ENCODE measurements around the gene PHLDA2.

PHLDA2 gene

GRCh38 chr11:2880646-2881045 lies 48.6 kb downstream of the PHLDA2 start:
- Mint-ChIP-seq H3K9me3 (no peaks in the 10 kb centered on the region), H3K27me3 (peaks cover 25% of the 10 kb centered on the region), H3K4me1 (peaks cover 6% of the 10 kb centered on the region), H3K27ac (peak overlapping the region in 1 of 2 donors; percentile 12), H3K4me3 (no peak overlapping the region)
- ATAC-seq (no peak), DNase-seq (no peak)

DNA sequence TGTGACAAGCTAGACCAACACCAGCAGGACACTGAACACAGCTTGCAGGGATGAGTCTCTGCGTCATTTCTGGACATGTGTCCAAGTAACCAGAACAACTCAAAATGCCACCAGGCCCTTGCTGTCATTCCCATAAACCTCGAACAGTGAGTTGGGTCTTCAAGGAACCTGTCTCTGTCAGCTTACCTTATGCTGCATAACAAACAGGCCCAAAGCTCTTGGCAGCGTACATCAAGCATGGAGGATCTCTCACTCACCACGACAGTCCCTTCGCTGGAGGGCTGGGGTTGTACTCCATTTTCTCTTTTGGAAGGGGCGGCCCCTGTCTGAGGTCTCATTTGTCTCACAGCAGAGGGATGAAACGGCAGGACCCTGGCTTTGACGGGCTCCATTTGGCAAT lies 50.4 kb downstream of the PHLDA2 start:
- peaks cover 16% of the 10 kb centered on the region for H3K27me3 Mint-ChIP-seq
- no peak overlapping the region for H3K27ac Mint-ChIP-seq
- no peak overlapping the region for H3K4me3 Mint-ChIP-seq
- H3K9me3 Mint-ChIP-seq: peaks cover 0 to 7% of the 10 kb centered on the region in 2 donors
- ATAC-seq: no peak
- H3K4me1 Mint-ChIP-seq: no peaks in the 10 kb centered on the region
- DNase-seq: no peak

Data from stimulated activated naive CD8-positive, alpha-beta T cell treated with anti-CD3 and anti-CD28 coated beads, Interleukin-15, amount 100 ng/mL, for 72 hours (primary cell).